GM12891 (cell line): ENCODE data around the gene PHLDB3.

ENCODE experiments used
- PAX5 ChIP-seq: IDR thresholded peaks from 2 replicates; pipeline ENCODE4 v1.6.1; 2011; ENCODE audit warnings: low read length, moderate library complexity, mild to moderate bottlenecking; ENCODE audit not compliant: insufficient read depth, severe bottlenecking
- POLR2A ChIP-seq: IDR thresholded peaks from 2 replicates; pipeline ENCODE4 v1.6.1; 2011; ENCODE audit warnings: low read depth, low read length, control low read depth
- POLR2AphosphoS5 ChIP-seq: IDR thresholded peaks from 2 replicates; pipeline ENCODE4 v1.6.1; 2011; ENCODE audit warnings: low read depth, low read length, control low read depth
- POU2F2 ChIP-seq: IDR thresholded peaks from 2 replicates; pipeline ENCODE4 v1.6.1; 2011; ENCODE audit warnings: low read depth, mild to moderate bottlenecking, control low read depth, low read length, moderate library complexity

GRCh38 chr19:43524922-43525835 is 20.6 kb upstream of the PHLDB3 start:
- peak; percentile 42; the same call in 1 of the 2 replicates for TF ChIP-seq POLR2A
- no peak for TF ChIP-seq POU2F2
- no peak for TF ChIP-seq POLR2AphosphoS5
- TF ChIP-seq PAX5 = peak; percentile 77
